GM18867 (cell line): ENCODE results near the gene RSPO4.

Source experiments
- ATAC-seq: cut with Tn5 transposase; IDR thresholded peaks from one replicate; pipeline ENCODE4 v1.9.1; 2021; ENCODE audit warnings: mild to moderate bottlenecking, moderate library complexity; ENCODE audit not compliant: unreplicated experiment

Gene RSPO4

DNA sequence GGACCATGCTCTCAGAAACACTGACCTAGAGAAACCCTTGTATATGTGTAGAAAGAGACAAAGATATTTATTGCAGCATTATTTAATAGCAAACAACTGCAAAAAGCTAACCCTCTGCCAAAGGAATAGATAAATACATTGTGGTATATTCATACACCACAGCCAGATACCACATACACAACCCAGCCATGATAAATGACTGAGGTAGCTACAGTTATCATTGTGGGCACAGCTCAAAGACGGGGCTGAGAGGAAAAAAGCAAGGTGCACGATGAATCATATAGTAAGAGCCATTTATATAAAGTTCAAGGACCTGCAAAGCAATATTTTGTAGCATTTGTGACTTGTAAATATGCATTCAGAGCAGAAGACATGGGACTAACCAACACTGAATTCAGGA lies 30.8 kb downstream of the RSPO4 start:
- no peak for ATAC-seq

DNA sequence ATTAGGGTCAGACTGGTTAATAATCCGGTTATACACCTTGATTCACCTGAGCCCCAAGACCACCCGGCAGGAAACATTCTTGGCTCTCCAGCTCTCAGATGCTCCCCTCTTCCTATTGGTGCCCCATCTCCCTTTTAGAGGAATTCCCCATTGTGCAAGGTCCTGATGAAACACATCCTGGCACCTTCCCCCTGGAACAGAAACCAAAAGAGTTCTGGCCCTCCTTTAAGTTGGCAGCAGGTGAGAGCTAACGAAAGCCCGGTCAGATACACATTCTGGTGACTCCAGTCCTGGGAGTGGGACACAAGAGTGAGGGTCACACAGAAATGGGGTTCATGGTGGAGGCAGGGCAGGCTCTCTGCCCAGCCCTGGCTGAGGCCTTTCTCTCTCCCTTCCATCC lies 32.2 kb downstream of the RSPO4 start:
- ATAC-seq = no peak

DNA sequence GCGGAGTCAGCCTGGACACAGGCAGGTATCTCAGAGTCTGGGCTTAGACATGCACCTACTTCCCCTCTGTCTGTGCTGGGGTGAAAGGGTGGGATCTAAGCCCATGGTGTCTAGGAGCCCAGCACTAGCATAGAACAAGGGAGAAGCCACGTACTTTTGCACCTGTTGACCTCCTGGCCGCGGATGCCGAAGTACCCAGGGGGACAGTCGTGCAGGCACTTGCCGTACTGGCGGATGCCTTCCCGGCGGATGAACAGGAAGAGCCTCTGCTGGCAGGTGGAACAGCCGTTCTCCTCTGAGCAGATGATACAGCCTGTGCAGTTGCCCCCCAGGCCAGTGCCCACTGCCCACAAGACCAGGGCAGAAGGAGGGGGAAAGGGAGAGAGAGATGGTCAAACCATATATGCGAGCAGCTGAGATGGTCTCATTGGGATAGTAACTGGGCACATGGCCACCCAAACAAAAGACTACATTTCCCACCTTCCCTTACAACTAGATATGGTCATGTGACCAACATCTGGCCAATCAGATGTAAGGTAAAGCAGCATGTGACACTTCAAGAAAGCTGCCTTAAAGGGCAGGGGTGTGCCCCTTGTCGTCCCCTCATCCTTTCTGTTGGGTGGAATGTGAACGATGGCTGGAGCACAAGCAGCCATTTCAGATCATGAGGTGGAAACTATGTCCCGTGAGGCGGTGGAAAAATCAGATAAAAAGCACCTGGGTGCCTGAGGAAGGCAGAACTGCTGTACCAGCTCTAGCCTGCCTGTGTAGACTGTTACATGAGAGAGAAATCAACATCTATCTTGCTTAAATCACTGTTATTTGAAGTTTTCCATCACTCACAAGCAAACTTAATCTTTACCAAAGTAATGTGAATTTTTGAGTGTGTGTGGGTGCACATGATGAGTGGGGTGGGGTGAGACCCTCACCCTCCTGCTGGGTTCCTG lies 34.0 kb downstream of the RSPO4 start:
- ATAC-seq = no peak

DNA sequence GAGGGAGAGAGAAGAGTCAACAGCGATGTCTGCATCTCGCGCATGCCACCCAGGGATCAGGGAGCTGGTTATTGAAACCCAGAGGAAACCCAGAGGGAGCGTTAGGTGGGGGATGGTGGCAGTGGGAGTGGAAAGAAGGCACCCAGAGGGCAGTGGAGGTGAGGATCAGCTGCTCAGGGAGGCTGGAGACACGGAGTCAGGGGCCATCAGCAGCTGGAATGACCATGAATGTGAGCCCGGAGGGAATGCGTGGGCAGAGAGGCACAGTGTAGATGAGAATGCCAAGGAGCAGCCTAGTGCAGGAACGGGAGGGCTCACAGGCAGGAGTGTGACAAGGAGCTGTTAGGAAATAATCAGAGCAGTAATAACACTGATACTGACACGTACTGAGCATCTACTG lies 36.2 kb downstream of the RSPO4 start:
- no peak for ATAC-seq

DNA sequence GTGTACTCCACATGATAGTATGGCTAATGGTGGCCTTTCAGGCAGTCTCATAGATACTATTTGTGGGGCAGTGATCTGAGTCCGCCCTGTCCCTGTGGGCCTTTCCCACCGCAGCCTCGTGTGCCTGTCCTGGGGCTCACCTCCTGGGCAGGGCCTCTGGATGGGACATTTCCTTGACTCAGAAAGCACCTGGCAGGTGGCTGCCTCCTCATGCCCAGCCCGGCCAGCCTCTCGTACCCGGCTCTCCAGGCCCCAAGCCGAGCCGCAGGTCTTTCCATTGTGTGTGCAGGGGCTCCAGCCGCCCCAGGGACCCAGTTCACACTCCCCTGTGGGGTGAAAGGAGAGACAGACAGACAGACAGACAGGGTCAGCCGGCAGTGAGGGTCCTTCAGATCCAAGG lies 38.3 kb downstream of the RSPO4 start:
- ATAC-seq = no peak

DNA sequence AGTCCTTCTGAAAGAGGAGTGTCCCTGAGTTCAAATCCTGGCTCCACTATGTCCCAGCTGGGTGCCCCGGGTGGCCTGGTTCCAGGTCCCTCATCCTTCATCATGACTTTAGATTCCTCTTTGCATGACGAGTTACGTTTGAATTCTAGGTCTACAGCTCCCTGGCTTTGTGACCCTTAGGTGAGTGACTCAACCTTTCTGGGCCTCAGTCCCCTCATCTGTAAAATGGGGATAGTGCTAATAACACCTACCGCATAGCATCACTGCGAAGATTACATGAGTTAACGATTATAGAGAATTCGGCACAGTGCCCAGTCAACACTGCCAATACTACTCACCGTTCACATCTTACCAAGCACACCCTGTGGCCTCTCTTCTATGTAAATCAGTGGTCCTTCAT lies 39.4 kb downstream of the RSPO4 start:
- no peak for ATAC-seq

DNA sequence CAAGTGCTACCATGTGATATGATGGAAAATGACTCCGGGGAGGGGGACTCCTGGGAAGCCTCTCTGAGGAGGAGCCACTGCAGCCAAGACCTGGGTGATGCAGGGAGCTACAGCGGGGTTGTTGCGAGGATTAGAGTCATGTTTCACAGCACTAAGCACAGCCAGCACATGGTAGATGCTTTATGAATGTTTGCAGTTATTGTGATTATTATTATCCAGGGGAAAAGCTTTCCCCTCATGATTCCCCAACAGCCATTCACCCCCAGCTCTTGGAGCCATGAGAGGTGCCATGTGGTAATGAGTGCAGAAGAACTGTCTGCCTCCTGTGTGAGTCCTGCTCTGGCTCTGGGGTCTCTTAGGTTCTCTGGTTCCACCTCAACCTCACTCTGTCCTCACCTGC lies 39.9 kb downstream of the RSPO4 start:
- ATAC-seq = no peak

DNA sequence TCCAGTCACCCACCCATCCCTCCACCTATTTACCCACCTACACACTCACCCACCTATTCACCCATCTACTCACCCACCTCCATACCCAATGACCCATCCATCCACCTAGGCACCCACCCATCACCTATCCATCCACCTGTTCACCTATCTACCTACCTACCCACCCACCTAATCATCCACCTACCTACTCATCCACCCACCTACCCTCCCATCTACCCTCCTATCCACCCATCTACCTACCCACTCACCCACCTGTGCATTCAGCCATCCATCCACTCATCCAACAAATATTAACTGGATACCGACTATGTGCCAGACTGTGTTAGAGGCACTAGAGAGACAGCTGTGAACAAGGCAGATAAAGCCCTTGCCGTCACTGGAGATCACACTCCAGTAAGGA lies 40.3 kb downstream of the RSPO4 start:
- ATAC-seq = no peak

DNA sequence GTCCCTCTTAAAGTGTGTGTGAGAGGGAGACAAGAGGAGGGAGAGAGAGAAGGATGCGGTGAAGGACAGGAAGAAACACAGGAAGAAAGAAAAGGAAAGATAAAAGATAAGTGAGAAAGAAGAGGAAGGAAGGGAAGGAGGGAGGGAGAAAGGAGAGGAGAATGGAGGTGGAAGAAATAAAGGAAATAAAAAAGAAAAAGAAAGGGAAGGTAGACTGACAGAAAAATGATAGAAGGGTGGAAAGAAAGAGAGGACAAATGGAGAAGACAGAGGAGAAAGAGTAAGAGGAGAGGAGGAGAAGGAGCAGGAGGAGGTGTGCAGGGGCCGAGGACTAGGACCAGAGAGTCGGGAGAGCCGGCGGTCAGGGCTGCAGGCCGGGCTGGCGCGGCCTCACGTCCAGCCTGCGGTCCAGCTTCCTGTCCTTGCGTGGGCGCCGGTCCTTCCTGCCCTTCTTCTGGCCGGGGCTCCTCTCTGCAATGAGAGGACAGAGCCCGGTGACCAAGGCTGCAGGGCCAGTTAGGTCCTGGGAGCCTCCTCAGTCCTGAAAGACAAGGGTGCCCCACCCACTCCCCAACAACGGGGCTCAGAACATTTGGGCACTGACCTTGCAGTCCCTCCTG lies 42.0 kb downstream of the RSPO4 start:
- no peak for ATAC-seq

DNA sequence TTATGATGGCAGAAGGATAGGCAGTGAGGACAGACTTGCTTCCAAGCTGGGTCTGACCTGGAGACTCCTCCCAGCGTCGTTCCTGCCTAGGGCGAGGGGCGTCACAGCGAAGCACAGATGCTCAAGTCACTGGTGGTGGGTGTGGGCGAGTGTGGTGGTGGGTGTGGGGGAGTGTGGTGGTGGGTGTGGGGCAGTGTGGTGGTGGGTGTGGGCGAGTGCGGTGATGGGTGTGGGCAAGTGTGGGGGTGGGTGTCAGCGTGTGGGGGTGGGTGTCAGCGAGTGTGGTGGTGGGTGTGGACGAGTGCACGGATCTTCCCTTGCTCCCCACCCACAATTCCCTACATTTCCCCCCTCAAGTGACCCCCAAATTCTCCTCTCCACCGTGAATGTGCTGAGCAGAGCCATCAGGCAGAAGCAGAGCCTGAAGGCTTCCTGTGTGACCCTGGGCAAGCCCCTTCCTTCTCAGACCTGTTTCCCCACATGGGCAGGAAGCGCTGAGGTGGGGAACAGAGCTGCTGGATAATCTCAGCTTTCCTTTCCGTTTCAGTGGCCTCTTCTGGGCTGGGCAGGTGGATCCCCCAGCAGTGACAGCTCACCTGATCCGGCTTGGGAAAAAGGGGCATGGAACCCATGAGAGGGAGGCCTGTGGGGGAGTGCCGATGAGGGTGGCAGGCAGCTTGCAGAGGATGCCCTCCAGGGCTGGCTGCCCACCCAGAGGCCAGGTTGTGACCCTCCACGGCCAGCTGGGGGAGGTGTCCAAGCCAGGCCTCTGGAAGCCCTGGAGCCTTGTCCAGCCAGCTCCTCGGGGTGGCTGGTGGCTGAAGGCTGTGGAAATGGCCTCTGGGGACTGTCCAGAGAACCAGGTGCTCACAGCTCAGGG lies 42.9 kb downstream of the RSPO4 start:
- no peak for ATAC-seq

DNA sequence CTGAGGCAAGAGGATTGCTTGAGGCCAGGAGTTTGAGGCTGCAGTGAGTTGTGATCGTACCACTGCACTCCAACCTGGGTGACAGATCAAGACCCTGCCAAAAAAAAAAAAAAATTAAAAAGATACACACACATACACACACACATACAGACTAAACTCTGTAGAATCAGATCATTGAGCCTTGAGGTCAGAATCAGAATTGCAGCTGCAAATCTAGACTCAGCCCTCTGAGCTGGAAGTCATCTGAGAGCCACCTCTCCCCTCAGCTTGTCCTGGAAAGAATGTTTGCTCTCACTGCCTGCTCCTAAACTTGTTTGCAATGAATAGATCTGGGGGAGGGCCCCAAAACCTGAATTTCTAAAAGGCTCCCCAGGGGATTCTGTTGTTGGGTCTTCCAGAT lies 44.6 kb downstream of the RSPO4 start:
- ATAC-seq = no peak

DNA sequence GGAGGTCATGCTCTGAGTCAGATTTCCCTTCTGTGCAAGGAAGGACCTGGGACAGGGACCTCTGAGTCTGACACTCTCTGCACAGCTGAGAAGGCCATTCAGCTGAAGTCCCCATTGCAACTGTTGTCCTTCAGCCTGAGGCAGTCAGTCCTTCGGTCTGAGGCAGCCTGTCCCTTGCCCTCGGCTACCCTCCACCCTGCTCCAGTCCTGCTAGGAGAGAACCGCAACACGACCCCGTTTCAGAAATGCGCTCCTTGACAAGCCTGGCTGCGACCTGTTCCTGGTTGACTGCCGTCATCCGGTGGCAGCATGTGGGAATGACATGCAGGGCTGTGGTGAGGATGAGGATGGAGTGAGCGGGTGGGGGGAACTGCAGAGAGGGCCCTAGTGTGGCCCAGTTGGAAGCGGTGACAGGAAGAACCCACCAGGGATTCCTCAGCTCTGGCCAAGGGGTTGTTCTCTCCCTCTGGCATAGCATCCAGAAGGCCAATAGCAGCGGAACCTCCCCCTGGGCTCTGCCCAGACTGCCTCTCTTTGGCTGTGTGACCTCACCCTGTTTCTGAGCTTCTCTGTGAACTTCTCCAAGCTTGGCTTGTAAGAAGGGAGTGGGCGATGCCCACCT lies 45.7 kb downstream of the RSPO4 start:
- ATAC-seq = peak; percentile 62

DNA sequence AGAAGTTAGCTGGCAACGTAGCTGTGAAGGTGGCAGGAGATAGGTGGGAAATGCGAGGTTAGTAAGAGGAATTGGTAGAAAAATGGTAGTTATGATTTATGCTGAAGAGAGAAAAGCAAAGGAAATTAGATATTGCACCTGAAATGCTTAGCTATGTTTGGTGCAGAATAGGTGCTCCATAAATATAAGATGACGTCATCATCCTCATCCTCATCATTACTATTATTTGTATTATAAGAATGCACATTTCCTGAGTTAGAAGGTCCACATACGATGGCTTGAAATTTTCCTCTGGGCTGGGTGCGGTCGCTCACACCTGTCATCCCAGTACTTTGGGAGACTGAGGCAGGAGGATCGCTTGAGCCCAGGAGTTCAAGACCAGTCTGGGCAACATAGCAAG lies 46.5 kb downstream of the RSPO4 start:
- no peak for ATAC-seq

DNA sequence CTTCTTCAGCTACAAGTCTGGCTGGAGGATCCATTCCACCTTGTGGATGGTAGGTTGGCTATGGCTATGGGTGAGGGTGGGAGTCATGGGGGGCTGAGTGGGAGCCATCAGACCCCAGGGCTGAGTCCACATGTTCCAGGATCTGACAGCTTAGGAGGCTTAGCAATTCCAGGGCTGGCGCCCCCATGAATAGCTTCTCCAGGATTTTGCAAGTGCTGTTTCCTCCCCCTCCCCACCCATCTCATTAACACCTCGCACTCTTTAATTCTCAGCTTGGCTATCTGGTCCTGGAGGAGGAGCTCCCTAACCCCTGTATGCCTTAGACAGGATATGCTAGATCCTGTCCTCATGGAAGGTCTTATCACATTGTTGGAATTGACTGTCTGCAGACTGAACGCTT lies 47.0 kb downstream of the RSPO4 start:
- no peak for ATAC-seq

DNA sequence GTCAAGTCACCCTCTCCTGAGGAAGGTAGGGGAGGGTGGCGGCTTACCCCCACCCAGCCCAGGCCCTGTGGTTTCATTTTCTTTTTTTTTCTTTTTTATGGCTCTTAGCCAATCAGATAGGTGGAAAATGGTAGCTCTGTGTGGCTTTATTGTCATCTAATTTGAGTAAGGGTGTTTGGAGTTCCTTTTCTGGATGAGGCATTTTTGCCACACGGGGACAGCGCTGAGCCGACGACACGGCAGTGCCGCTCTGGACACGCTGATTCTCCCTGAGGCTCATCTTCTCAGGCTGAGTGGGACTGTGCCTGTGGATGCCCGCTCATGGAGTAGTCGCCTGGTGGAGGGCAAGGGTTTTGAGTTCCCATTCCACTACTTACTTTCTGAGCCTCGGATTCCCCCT lies 48.4 kb downstream of the RSPO4 start:
- ATAC-seq = no peak

DNA sequence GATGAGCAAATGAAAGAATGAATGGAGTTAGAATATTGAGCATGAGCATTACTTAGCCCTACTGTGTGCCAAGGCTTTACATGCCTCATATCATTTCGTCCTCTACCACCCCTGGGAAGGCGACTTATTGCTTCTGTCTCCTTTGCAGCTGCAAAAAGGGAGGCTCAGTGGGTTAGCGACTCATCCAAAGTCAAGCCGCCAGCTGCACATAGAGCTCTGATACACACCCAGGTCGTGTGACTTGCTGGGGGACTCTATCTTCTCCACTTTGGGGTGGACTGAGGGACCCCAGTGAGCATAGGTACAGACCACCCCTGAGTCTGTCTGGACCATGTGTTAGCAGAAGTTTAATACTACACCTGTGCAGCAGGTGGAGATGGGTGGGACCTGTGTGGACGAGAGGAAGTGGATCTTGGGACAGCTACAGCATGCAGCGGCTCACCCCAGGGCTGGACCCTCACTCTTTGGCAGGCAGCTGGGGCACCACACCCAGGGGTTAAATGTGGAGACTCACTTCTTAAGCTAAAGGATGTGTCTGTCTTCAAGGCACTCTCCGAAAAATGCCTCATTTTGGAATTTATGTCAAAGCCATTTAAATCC lies 49.8 kb downstream of the RSPO4 start:
- ATAC-seq = no peak

DNA sequence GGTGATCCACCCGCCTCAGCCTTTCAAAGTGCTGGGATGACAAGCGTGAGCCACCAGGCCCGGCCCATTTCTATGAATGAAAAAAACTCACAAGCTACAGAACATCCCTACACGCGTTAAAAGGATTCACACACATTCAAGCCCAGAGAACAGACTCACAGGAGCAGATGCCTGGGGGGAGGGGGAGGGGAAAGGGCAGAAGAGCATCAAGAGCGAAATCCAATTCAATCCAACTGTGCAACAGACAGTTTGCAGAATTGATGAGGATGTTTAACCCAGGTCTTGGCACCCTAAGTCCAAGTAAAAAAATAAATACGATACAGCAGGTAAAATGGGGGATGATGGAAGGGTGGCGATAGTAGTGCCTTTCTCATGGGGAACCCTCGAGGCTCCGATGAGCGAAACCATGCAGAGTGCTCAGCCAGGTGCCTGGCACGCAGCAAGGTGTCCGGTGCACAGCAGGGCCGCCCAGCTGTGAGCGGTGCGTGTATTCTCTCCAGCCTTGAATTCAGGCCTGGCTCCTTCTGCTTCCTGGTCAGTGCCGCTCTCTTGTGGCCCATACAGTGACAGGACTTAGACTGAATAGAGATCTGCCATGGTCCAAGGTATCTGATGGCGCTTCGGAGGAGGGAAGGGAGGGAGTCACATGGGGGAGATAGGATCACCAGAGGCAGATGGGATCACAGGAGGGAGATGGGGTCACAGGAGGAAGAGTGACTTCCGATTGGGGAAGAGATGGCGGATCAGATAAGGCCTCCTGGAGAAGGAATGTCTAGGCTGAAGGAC lies 50.5 kb downstream of the RSPO4 start:
- no peak for ATAC-seq

DNA sequence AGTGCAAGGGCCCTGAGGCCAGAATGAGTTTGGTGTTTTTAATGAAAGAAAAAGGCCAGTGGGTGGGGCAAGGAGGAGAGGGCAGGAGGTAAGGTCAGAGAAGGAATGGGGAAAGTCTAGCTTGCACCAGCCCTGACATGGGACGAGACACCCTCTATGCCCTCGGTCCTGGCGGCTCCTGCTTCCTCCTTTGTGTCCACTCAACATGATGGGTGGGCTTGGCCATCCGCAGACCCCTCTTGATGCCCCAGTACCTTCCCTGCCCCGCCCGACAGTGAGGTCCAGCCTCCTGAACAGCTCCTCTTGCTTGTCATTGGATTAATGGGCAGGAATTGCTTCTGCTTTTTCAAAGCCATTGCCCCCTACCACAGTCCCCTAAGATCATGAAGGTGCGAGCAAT lies 52.4 kb downstream of the RSPO4 start:
- no peak for ATAC-seq

DNA sequence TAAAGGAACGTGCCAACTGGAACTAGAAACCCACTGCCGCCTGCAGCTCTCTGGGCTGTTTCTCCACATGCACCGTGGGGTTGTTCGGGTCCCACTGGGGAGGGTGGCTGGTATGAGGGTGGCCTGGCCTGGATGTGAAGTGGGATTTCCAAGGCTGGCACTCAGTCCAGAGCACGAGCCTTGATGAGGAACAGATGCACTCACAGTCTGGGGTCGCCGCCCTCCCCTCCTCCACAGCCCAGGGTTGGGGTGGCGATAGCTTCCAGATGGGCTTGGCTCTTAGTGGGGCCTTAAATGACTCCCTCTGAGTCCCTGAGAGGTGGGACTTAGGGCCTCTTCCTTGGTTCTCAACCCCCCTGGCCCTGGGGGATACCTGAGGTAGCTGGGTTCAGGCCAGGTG lies 55.3 kb downstream of the RSPO4 start:
- ATAC-seq = no peak

DNA sequence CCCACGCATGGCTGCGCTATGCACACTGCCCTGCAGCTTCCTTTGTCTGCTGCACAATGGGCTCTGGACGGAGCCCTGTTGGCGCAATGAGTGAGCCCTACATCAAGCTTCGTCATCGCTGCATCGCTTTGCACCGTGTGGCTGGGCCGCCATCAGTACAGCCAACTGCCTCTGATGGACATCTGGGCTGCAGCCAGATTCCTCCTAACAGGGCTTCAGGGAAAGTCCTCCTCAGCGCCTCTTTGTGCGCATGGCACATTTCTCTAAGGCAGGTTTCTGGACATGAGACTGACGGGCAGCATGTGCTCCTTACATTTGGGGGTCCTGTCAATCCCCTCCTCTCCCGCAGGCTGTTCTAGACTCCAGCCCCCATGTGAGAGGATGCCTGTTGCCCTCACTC lies 56.3 kb downstream of the RSPO4 start:
- ATAC-seq = no peak
